HG02798 (cell line): ENCODE data around the gene SSTR3.

Experiments
- ATAC-seq: cut with Tn5 transposase; IDR thresholded peaks from one replicate; pipeline ENCODE4 v1.9.1; 2021; ENCODE audit warnings: mild to moderate bottlenecking; ENCODE audit not compliant: unreplicated experiment, poor library complexity

The SSTR3 gene

GRCh38 chr22:37229805-37230672 is 17.8 kb upstream of the SSTR3 start:
- peak; percentile 46 for ATAC-seq

- ATAC-seq = no peak
Measured at GRCh38 chr22:37229012-37229804, 16.9 kb upstream of the SSTR3 start.

- no peak for ATAC-seq
Measured at GRCh38 chr22:37228106-37229011, 16.1 kb upstream of the SSTR3 start.

- no peak for ATAC-seq
Measured at GRCh38 chr22:37226514-37226913, 14.2 kb upstream of the SSTR3 start.

- ATAC-seq = no peak
Measured at GRCh38 chr22:37226087-37226486, 13.8 kb upstream of the SSTR3 start.

- no peak for ATAC-seq
Measured at GRCh38 chr22:37225481-37225880, 13.2 kb upstream of the SSTR3 start.

GRCh38 chr22:37224757-37225420 is 12.6 kb upstream of the SSTR3 start:
- ATAC-seq = no peak

- ATAC-seq = no peak
Measured at GRCh38 chr22:37223965-37224551, 11.8 kb upstream of the SSTR3 start.

- no peak for ATAC-seq
Measured at GRCh38 chr22:37222440-37222971, 10.2 kb upstream of the SSTR3 start.

- ATAC-seq = no peak
Measured at GRCh38 chr22:37221424-37222333, 9.4 kb upstream of the SSTR3 start.

GRCh38 chr22:37220543-37220981 is 8.3 kb upstream of the SSTR3 start:
- ATAC-seq = no peak

GRCh38 chr22:37219533-37219932 is 7.3 kb upstream of the SSTR3 start:
- ATAC-seq = peak; percentile 22

- ATAC-seq = peak; percentile 87
Measured at GRCh38 chr22:37218771-37219411, 6.6 kb upstream of the SSTR3 start.

- ATAC-seq = no peak
Measured at GRCh38 chr22:37218399-37218770, 6.1 kb upstream of the SSTR3 start.

GRCh38 chr22:37215890-37216289 is 3.6 kb upstream of the SSTR3 start:
- ATAC-seq = no peak

GRCh38 chr22:37214731-37215030 is 2.4 kb upstream of the SSTR3 start:
- ATAC-seq = no peak

GRCh38 chr22:37213941-37214730 is 1.9 kb upstream of the SSTR3 start:
- no peak for ATAC-seq
